Ishikawa (cell line): ENCODE measurements around the gene ADK.

Experiments
- CEBPB ChIP-seq: IDR thresholded peaks from 2 replicates; pipeline ENCODE4 v1.6.1; 2012
- EP300 ChIP-seq: IDR thresholded peaks from 2 replicates; pipeline ENCODE4 v1.6.1; 2012; ENCODE audit warnings: borderline replicate concordance
- FOXM1 ChIP-seq: IDR thresholded peaks from 2 replicates; pipeline ENCODE4 v1.6.1; 2012; ENCODE audit warnings: low read depth, borderline replicate concordance
- RAD21 ChIP-seq: IDR thresholded peaks from 2 replicates; pipeline ENCODE4 v1.6.1; 2012; ENCODE audit warnings: low read depth
- REST ChIP-seq: IDR thresholded peaks from 2 replicates; pipeline ENCODE4 v1.6.1; 2012; ENCODE audit warnings: low read depth, mild to moderate bottlenecking
- USF1 ChIP-seq: IDR thresholded peaks from 2 replicates; pipeline ENCODE4 v1.6.1; 2012
- ZBTB7A ChIP-seq: IDR thresholded peaks from 2 replicates; pipeline ENCODE4 v1.6.1; 2012; ENCODE audit warnings: low read depth

- TF ChIP-seq REST = no peak
- no peak for TF ChIP-seq FOXM1
- no peak for TF ChIP-seq RAD21
- no peak for TF ChIP-seq ZBTB7A
- no peak for TF ChIP-seq EP300
- TF ChIP-seq CEBPB = no peak
- TF ChIP-seq USF1 = no peak
These were observed 370.5 kb downstream of the ADK start for GRCh38 chr10:74521526-74521925.
